Neural cell (in vitro differentiated cells): ENCODE data around the gene FAM3D. TPM values are rescaled to one million over a fixed set of nuclear protein-coding genes. Genes with fewer than 3 reads are reported as not detected.

Experiments used
- H2AFZ ChIP-seq: fragments of 200-600, 300-800 bp; sonication (generic), shearing (Covaris generic); 2 replicates; pipeline ENCODE4 v1.6.0; 2014; ENCODE audit warnings: low read depth, mild to moderate bottlenecking, antibody characterized with exemption, low read length, moderate library complexity
- H3F3A ChIP-seq: fragments of 200-600 bp; shearing (Covaris generic); 2 replicates; pipeline ENCODE4 v1.6.1; 2016; ENCODE audit warnings: mild to moderate bottlenecking, moderate library complexity, mixed read lengths, antibody characterized with exemption, low read length; ENCODE audit not compliant: insufficient read depth, poor library complexity, severe bottlenecking
- H3K27ac ChIP-seq: fragments of 200-600, 300-800 bp; sonication (generic), shearing (Covaris generic); 2 replicates; pipeline ENCODE4 v1.5.1; 2014; ENCODE audit warnings: mild to moderate bottlenecking, low read length, moderate library complexity
- H3K27me3 ChIP-seq: fragments of 300-800, 200-600 bp; sonication (generic), shearing (Covaris generic); 2 replicates; pipeline ENCODE4 v1.6.0; 2014; ENCODE audit warnings: mild to moderate bottlenecking, low read depth, low read length, moderate library complexity; ENCODE audit not compliant: insufficient read depth
- H3K36me3 ChIP-seq: fragments of 300-800, 200-600 bp; sonication (generic), shearing (Covaris generic); 2 replicates; pipeline ENCODE4 v1.5.1; 2014; ENCODE audit warnings: mild to moderate bottlenecking, antibody characterized with exemption, low read length, moderate library complexity; ENCODE audit not compliant: insufficient read depth
- H3K4me2 ChIP-seq: fragments of 300-800, 200-600 bp; sonication (generic), shearing (Covaris generic); 2 replicates; pipeline ENCODE4 v1.6.0; 2014; ENCODE audit warnings: mild to moderate bottlenecking, low read length
- H3K4me3 ChIP-seq: fragments of 300-800, 200-600 bp; sonication (generic), shearing (Covaris generic); 2 replicates; pipeline ENCODE4 v1.5.1; 2014; ENCODE audit warnings: mild to moderate bottlenecking, low read length, moderate library complexity
- H3K79me2 ChIP-seq: fragments of 200-600 bp; shearing (Covaris generic); replicated peaks from 2 replicates; pipeline ENCODE4 v1.6.0; 2014; ENCODE audit warnings: mild to moderate bottlenecking, low read length, moderate library complexity; ENCODE audit not compliant: insufficient read depth
- H3K9ac ChIP-seq: fragments of 300-800, 200-600 bp; sonication (generic), shearing (Covaris generic); 2 replicates; pipeline ENCODE4 v1.6.1; 2016; ENCODE audit warnings: mild to moderate bottlenecking, low read length, mixed read lengths
- H3K9me2 ChIP-seq: fragments of 200-600 bp; shearing (Covaris generic); 2 replicates; pipeline ENCODE4 v1.6.1; 2016; ENCODE audit warnings: mild to moderate bottlenecking, low read length, mixed read lengths; ENCODE audit not compliant: insufficient read depth
- H3K9me3 ChIP-seq: fragments of 200-600, 300-800 bp; sonication (generic), shearing (Covaris generic); 2 replicates; pipeline ENCODE4 v1.6.1; 2016; ENCODE audit warnings: mild to moderate bottlenecking, mixed run types, low read length, moderate library complexity, mixed read lengths
- H4K20me1 ChIP-seq: fragments of 200-600 bp; shearing (Covaris generic); 2 replicates; pipeline ENCODE4 v1.6.1; 2016; ENCODE audit warnings: mild to moderate bottlenecking, mixed run types; ENCODE audit not compliant: insufficient read depth
- CTCF ChIP-seq: fragments of 450-650 bp; IDR thresholded peaks from 2 replicates; pipeline ENCODE4 v1.5.1; 2014; ENCODE audit warnings: antibody characterized with exemption, mild to moderate bottlenecking, moderate library complexity; ENCODE audit not compliant: poor library complexity, severe bottlenecking
- EP300 ChIP-seq: fragments of 450-650 bp; conservative IDR thresholded peaks from 2 replicates; pipeline ENCODE4 v1.6.1; 2014; ENCODE audit warnings: antibody characterized with exemption, mild to moderate bottlenecking, moderate library complexity; ENCODE audit not compliant: poor library complexity, severe bottlenecking
- EZH2 ChIP-seq: fragments of 200-600, 300-800 bp; shearing (Covaris generic), sonication (generic); IDR thresholded peaks from 2 replicates; pipeline ENCODE4 v1.6.1; 2014; ENCODE audit warnings: antibody characterized with exemption, low read length, borderline replicate concordance, mild to moderate bottlenecking; ENCODE audit not compliant: insufficient read depth, poor library complexity, severe bottlenecking
- MXI1 ChIP-seq: fragments of 450-650 bp; conservative IDR thresholded peaks from 2 replicates; pipeline ENCODE4 v1.6.1; 2014; ENCODE audit warnings: antibody characterized with exemption, mild to moderate bottlenecking; ENCODE audit not compliant: poor library complexity, severe bottlenecking
- POLR2AphosphoS5 ChIP-seq: IDR thresholded peaks from 2 replicates; pipeline ENCODE4 v1.6.1; 2012
- RAD21 ChIP-seq: fragments of 450-650 bp; conservative IDR thresholded peaks from 2 replicates; pipeline ENCODE4 v1.6.1; 2014; ENCODE audit warnings: antibody characterized with exemption, mild to moderate bottlenecking, moderate library complexity
- REST ChIP-seq: IDR thresholded peaks from 2 replicates; pipeline ENCODE4 v1.6.1; 2012; ENCODE audit warnings: borderline replicate concordance
- SMC3 ChIP-seq: fragments of 450-650 bp; conservative IDR thresholded peaks from 2 replicates; pipeline ENCODE4 v1.6.1; 2014; ENCODE audit warnings: antibody characterized with exemption, mild to moderate bottlenecking, moderate library complexity; ENCODE audit not compliant: poor library complexity
- TAF1 ChIP-seq: IDR thresholded peaks from 2 replicates; pipeline ENCODE4 v1.6.1; 2012; ENCODE audit warnings: low read depth
- polyA plus RNA-seq: library from polyadenylated mRNA; depleted of rRNA; stranded (reverse); fragments of >200 nt; gene quantifications from 2 replicates; pipeline ENCODE4 v1.2.3, GENCODE V29; 2014

FAM3D gene
- polyA plus RNA-seq, 1 donor from 2014 or later, result not detected

DNA sequence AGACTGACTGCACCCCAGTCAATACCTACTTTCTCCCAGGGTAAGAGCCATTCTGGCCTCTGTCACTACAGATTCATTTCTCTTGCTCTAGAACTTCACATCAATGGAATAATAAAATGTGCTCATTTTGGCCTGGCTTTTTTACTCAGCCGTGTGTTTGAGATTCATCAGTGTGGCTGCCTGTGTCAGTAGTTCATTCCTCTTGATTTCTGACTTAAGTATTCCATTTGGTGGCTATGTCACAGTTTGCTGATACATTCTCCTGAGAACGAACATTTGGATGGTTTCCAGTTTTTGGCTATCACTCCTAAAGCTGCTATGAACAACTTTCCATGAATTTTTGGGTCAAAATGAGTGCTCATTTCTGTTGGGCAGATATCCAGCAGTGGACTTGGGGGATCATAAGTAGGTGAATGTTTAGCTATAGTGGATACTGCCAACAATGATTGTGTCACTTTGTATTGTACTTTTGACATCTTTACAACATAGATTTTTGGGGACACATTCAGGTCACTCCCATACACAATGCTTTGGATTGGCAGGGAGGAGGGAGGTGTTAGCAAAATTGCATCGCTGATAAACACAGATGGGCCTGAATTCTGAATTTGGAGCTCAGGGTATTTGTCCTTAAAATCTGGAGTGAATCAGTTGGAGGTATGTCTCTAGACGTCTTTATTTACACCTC, 69.6 kb downstream of the FAM3D start:
- Histone ChIP-seq H3F3A (no peaks in the 10 kb centered on the region), H3K36me3 (no peaks in the 10 kb centered on the region), H3K27ac (no peak overlapping the region), H3K9ac (no peak overlapping the region), H2AFZ (no peak overlapping the region), H4K20me1 (no peaks in the 10 kb centered on the region), H3K9me3 (no peaks in the 10 kb centered on the region), H3K27me3 (no peaks in the 10 kb centered on the region), H3K4me3 (no peak overlapping the region), H3K9me2 (no peaks in the 10 kb centered on the region), H3K4me2 (no peak overlapping the region), H3K79me2 (no peaks in the 10 kb centered on the region)
- no peak for TF ChIP-seq POLR2AphosphoS5
- no peak for TF ChIP-seq EP300
- TF ChIP-seq CTCF, result no peak
- TF ChIP-seq MXI1, result no peak
- TF ChIP-seq RAD21, result no peak
- TF ChIP-seq REST, result no peak
- TF ChIP-seq TAF1, result no peak
- TF ChIP-seq EZH2, result no peak
- no peak for TF ChIP-seq SMC3

DNA sequence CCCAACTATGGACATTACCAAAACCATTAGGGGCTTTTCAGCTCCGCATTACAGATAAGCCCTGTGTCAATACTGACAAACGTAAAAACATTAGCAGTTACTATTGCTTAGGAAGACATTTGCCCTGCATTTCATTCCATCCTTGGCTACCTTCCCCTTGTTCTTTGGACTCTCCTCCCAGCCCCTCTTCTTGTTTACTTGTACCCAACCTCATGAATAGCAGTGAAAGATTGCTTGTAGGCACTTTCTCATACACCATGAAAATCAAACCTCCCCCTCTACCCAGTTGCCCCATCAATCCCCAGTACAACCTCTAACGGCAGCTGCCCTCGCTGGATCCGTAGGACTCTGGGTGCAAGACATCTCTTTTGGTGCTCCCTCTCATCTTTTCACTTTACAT, 72.5 kb downstream of the FAM3D start:
- no peak overlapping the region for H3K27ac ChIP-seq
- H3K9me2 ChIP-seq, result no peaks in the 10 kb centered on the region
- H2AFZ ChIP-seq, result no peak overlapping the region
- no peaks in the 10 kb centered on the region for H4K20me1 ChIP-seq
- H3F3A ChIP-seq, result no peaks in the 10 kb centered on the region
- no peaks in the 10 kb centered on the region for H3K27me3 ChIP-seq
- no peak overlapping the region for H3K9ac ChIP-seq
- H3K9me3 ChIP-seq, result no peaks in the 10 kb centered on the region
- H3K4me3 ChIP-seq, result no peak overlapping the region
- TF ChIP-seq EP300 (no peak), TAF1 (no peak)
- H3K36me3 ChIP-seq, result no peaks in the 10 kb centered on the region
- H3K79me2 ChIP-seq, result no peaks in the 10 kb centered on the region
- no peak overlapping the region for H3K4me2 ChIP-seq
